ENCODE results near the gene GTF2H2.
"Not testable (repeated sequence)": the region's sequence is repeated elsewhere in the genome, so short reads cannot be mapped to it uniquely, and the experiment has no call there.

- TF ChIP-seq, protein P1, sequence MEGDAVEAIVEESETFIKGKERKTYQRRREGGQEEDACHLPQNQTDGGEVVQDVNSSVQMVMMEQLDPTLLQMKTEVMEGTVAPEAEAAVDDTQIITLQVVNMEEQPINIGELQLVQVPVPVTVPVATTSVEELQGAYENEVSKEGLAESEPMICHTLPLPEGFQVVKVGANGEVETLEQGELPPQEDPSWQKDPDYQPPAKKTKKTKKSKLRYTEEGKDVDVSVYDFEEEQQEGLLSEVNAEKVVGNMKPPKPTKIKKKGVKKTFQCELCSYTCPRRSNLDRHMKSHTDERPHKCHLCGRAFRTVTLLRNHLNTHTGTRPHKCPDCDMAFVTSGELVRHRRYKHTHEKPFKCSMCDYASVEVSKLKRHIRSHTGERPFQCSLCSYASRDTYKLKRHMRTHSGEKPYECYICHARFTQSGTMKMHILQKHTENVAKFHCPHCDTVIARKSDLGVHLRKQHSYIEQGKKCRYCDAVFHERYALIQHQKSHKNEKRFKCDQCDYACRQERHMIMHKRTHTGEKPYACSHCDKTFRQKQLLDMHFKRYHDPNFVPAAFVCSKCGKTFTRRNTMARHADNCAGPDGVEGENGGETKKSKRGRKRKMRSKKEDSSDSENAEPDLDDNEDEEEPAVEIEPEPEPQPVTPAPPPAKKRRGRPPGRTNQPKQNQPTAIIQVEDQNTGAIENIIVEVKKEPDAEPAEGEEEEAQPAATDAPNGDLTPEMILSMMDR (IDR thresholded peaks at IDR 0.05): not testable (repeated sequence)
- not testable (repeated sequence) for TF ChIP-seq EZH2 (IDR thresholded peaks at IDR 0.05; ENCODE audit: borderline replicate concordance, insufficient read depth, low read depth, low read length, poor library complexity, severe bottlenecking)
Measured at GRCh38 chr5:71059426-71059825, 8.1 kb downstream of the GTF2H2 start.

All from B cell (primary cell).